WERI-Rb-1 (cell line): Measurements from ENCODE around the gene ZNHIT6.
"Not testable (repeated sequence)": the region's sequence is repeated elsewhere in the genome, so short reads cannot be mapped to it uniquely, and the experiment has no call there.

ENCODE experiments used
- DNase-seq: peaks from one replicate; pipeline ENCODE4 v3.0.0-alpha.2; 2020
- H3K27ac ChIP-seq: fragments of 250-450 bp; sonication (Bioruptor Pico); 2 replicates; pipeline ENCODE4 v1.5.1; 2020; ENCODE audit warnings: mild to moderate bottlenecking, moderate library complexity
- H3K27me3 ChIP-seq: fragments of 250-450 bp; sonication (Bioruptor Pico); 2 replicates; pipeline ENCODE4 v1.5.1; 2021; ENCODE audit warnings: mild to moderate bottlenecking, low read depth, moderate library complexity; ENCODE audit not compliant: insufficient read depth, severe bottlenecking
- H3K36me3 ChIP-seq: fragments of 250-450 bp; sonication (Bioruptor Pico); 2 replicates; pipeline ENCODE4 v1.5.1; 2020; ENCODE audit warnings: mild to moderate bottlenecking, moderate library complexity
- H3K4me3 ChIP-seq: 2 replicates; pipeline ENCODE4 v1.5.1; 2011; ENCODE audit warnings: low read depth, mild to moderate bottlenecking, control low read depth, low read length
- H3K9me3 ChIP-seq: fragments of 250-450 bp; sonication (Bioruptor Pico); 2 replicates; pipeline ENCODE4 v1.5.1; 2021; ENCODE audit warnings: mild to moderate bottlenecking, moderate library complexity; ENCODE audit not compliant: severe bottlenecking
- CTCF ChIP-seq: IDR thresholded peaks from 2 replicates; pipeline ENCODE4 v1.5.1; 2011; ENCODE audit warnings: low read depth, mild to moderate bottlenecking, control low read depth, inconsistent platforms, low read length

ZNHIT6 gene

GRCh38 chr1:85654066-85654782, 54.0 kb downstream of the ZNHIT6 start:
- H3K4me3 ChIP-seq = no peak overlapping the region
- no peaks in the 10 kb centered on the region for H3K27me3 ChIP-seq
- DNase-seq = no peak
- no peak for TF ChIP-seq CTCF
- peaks cover 4% of the 10 kb centered on the region; the same call in 1 of the 2 replicates for H3K36me3 ChIP-seq
- H3K9me3 ChIP-seq = no peaks in the 10 kb centered on the region
- H3K27ac ChIP-seq = no peak overlapping the region

GRCh38 chr1:85652327-85652726, 55.9 kb downstream of the ZNHIT6 start:
- Histone ChIP-seq H3K4me3 (no peak overlapping the region), H3K27me3 (no peaks in the 10 kb centered on the region), H3K9me3 (no peaks in the 10 kb centered on the region), H3K36me3 (peaks cover 4% of the 10 kb centered on the region; the same call in 1 of the 2 replicates), H3K27ac (no peak overlapping the region)
- no peak for DNase-seq
- no peak for TF ChIP-seq CTCF

- no peak for DNase-seq
- no peak overlapping the region for H3K4me3 ChIP-seq
- H3K36me3 ChIP-seq = peaks cover 4% of the 10 kb centered on the region; the same call in 1 of the 2 replicates
- no peaks in the 10 kb centered on the region for H3K27me3 ChIP-seq
- TF ChIP-seq CTCF = no peak
- H3K27ac ChIP-seq = no peak overlapping the region
- no peaks in the 10 kb centered on the region for H3K9me3 ChIP-seq
These were observed 57.6 kb downstream of the ZNHIT6 start for GRCh38 chr1:85650645-85651044.

- no peak overlapping the region for H3K27ac ChIP-seq
- H3K4me3 ChIP-seq = no peak overlapping the region
- H3K36me3 ChIP-seq = peaks cover 4% of the 10 kb centered on the region; the same call in 1 of the 2 replicates
- no peak for DNase-seq
- no peaks in the 10 kb centered on the region for H3K9me3 ChIP-seq
- TF ChIP-seq CTCF = no peak
- H3K27me3 ChIP-seq = no peaks in the 10 kb centered on the region
These were observed 58.6 kb downstream of the ZNHIT6 start for GRCh38 chr1:85649591-85649990.

- not testable (repeated sequence) for H3K4me3 ChIP-seq, H3K9me3 ChIP-seq, H3K27me3 ChIP-seq, H3K27ac ChIP-seq, H3K36me3 ChIP-seq, DNase-seq
These were observed 66.4 kb downstream of the ZNHIT6 start for GRCh38 chr1:85641598-85642556.

- H3K36me3 ChIP-seq, H3K27ac ChIP-seq, DNase-seq, H3K27me3 ChIP-seq, H3K9me3 ChIP-seq, H3K4me3 ChIP-seq: not testable (repeated sequence)
These were observed 68.3 kb downstream of the ZNHIT6 start for GRCh38 chr1:85639920-85640319.
